Endodermal cell (in vitro differentiated cells): ENCODE measurements around the gene CAMTA1. TPM values are rescaled to one million over a fixed set of nuclear protein-coding genes. Genes with fewer than 3 reads are reported as not detected.

Experiments
- DNase-seq: peaks from one replicate; pipeline ENCODE4 v3.0.0-alpha.2; 2017
- H3K27ac ChIP-seq: 2 replicates; pipeline ENCODE4 v1.5.1; 2013; ENCODE audit warnings: mild to moderate bottlenecking, low read depth, low read length, moderate library complexity
- H3K27me3 ChIP-seq: 2 replicates; pipeline ENCODE4 v1.6.1; 2013; ENCODE audit warnings: mild to moderate bottlenecking, low read length, moderate library complexity; ENCODE audit not compliant: insufficient read depth, control insufficient read depth, poor library complexity, severe bottlenecking
- H3K36me3 ChIP-seq: 2 replicates; pipeline ENCODE4 v1.7.0; 2013; ENCODE audit warnings: mild to moderate bottlenecking, low read length, moderate library complexity; ENCODE audit not compliant: control insufficient read depth, insufficient read depth
- H3K4me1 ChIP-seq: one replicate; pipeline ENCODE4 v1.7.0; 2013; ENCODE audit warnings: low read length; ENCODE audit not compliant: control insufficient read depth, insufficient read depth
- H3K4me3 ChIP-seq: 2 replicates; pipeline ENCODE4 v1.5.1; 2013; ENCODE audit warnings: mild to moderate bottlenecking, low read length, moderate library complexity
- H3K9ac ChIP-seq: 2 replicates; pipeline ENCODE4 v1.6.1; 2013; ENCODE audit warnings: mild to moderate bottlenecking, low read length, moderate library complexity; ENCODE audit not compliant: poor library complexity, severe bottlenecking; ENCODE audit errors: extremely low read depth
- H3K9me3 ChIP-seq: 2 replicates; pipeline ENCODE4 v1.6.1; 2013; ENCODE audit warnings: mild to moderate bottlenecking, low read length, moderate library complexity; ENCODE audit not compliant: control insufficient read depth
- H3K27ac Mint-ChIP-seq: 2 replicates; pipeline ENCODE4 v1.8.0; 2020; ENCODE audit warnings: mixed read lengths
- H3K27me3 Mint-ChIP-seq: 2 replicates; pipeline ENCODE4 v1.8.0; 2021; ENCODE audit warnings: mild to moderate bottlenecking, mixed read lengths; ENCODE audit not compliant: insufficient read depth
- H3K36me3 Mint-ChIP-seq: 2 replicates; pipeline ENCODE4 v1.8.0; 2020; ENCODE audit warnings: low read depth, mixed read lengths
- H3K4me1 Mint-ChIP-seq: 2 replicates; pipeline ENCODE4 v1.8.0; 2020; ENCODE audit warnings: mixed read lengths
- H3K4me3 Mint-ChIP-seq: 2 replicates; pipeline ENCODE4 v1.8.0; 2020; ENCODE audit warnings: mild to moderate bottlenecking, moderate library complexity, mixed read lengths
- H3K9me3 Mint-ChIP-seq: 2 replicates; pipeline ENCODE4 v1.8.0; 2020; ENCODE audit warnings: mild to moderate bottlenecking, mixed read lengths
- CTCF ChIP-seq: fragments of 200-600 bp; sonication (generic); conservative IDR thresholded peaks from 2 replicates; pipeline ENCODE4 v1.5.0; 2021; ENCODE audit warnings: antibody characterized with exemption, mild to moderate bottlenecking
- WGBS, 2 experiments: methylation state at CpG; one replicate each; pipeline versions ENCODE4 v1.1.5 to v1.1.7; 2013; ENCODE audit warnings: missing lambda C conversion rate in 2 of 2, mixed read lengths in 1 of 2; ENCODE audit not compliant: insufficient coverage in 1 of 2, insufficient read length in 1 of 2; 5-methylcytosine and 5-hydroxymethylcytosine counted together
- total RNA-seq, 2 donors: library from RNA; stranded (reverse); fragmentation: NEBNext Ultra II Directional in 1 of 2; extraction: Animal tissue kit (Norgen Biotek cat#: 25700) in 1 of 2; gene quantifications; 2 replicates in 1 of 2; 3 replicates in 1 of 2; pipeline ENCODE4 v1.2.1, GENCODE V29; 2021

Gene CAMTA1
- total RNA-seq, 2 donors from 2014 or later: 123 to 137 TPM

- Mint-ChIP-seq H3K27me3 (no peaks in the 10 kb centered on the region), H3K36me3 (no peaks in the 10 kb centered on the region), H3K4me3 (no peak overlapping the region), H3K9me3 (no peaks in the 10 kb centered on the region), H3K27ac (no peak overlapping the region), H3K4me1 (no peaks in the 10 kb centered on the region)
- peak; percentile 29 for DNase-seq
- Histone ChIP-seq H3K27ac (no peak overlapping the region), H3K27me3 (no peaks in the 10 kb centered on the region), H3K9me3 (no peaks in the 10 kb centered on the region), H3K4me3 (no peak overlapping the region), H3K36me3 (no peaks in the 10 kb centered on the region), H3K9ac (no peak overlapping the region), H3K4me1 (no peaks in the 10 kb centered on the region)
- 85% methylated on average over 11 to 25 of the region's 25 CpGs for WGBS, 2 experiments
- TF ChIP-seq CTCF: no peak
Observed at GRCh38 chr1:7049913-7050625, 264.8 kb downstream of the CAMTA1 start.

GRCh38 chr1:7050751-7051665, 265.8 kb downstream of the CAMTA1 start:
- H3K4me1 Mint-ChIP-seq: no peaks in the 10 kb centered on the region
- H3K36me3 ChIP-seq: no peaks in the 10 kb centered on the region
- DNase-seq: peak; percentile 31
- H3K9ac ChIP-seq: no peak overlapping the region
- H3K27me3 ChIP-seq: no peaks in the 10 kb centered on the region
- no peaks in the 10 kb centered on the region for H3K4me1 ChIP-seq
- no peaks in the 10 kb centered on the region for H3K27me3 Mint-ChIP-seq
- H3K36me3 Mint-ChIP-seq: no peaks in the 10 kb centered on the region
- H3K9me3 ChIP-seq: no peaks in the 10 kb centered on the region
- no peak overlapping the region for H3K27ac Mint-ChIP-seq
- H3K4me3 Mint-ChIP-seq: no peak overlapping the region
- 91 to 95% methylated on average over 25 to 32 of the region's 32 CpGs for WGBS, 2 experiments
- no peak overlapping the region for H3K4me3 ChIP-seq
- no peak for TF ChIP-seq CTCF
- no peaks in the 10 kb centered on the region for H3K9me3 Mint-ChIP-seq
- no peak overlapping the region for H3K27ac ChIP-seq

GRCh38 chr1:7052701-7053100, 267.4 kb downstream of the CAMTA1 start:
- Mint-ChIP-seq H3K9me3 (no peaks in the 10 kb centered on the region), H3K4me1 (no peaks in the 10 kb centered on the region), H3K27ac (no peak overlapping the region), H3K4me3 (no peak overlapping the region), H3K27me3 (no peaks in the 10 kb centered on the region), H3K36me3 (no peaks in the 10 kb centered on the region)
- no peaks in the 10 kb centered on the region for H3K36me3 ChIP-seq
- H3K27me3 ChIP-seq: no peaks in the 10 kb centered on the region
- WGBS, 2 experiments: 87% methylated on average over 6 to 13 of the region's 13 CpGs
- H3K9ac ChIP-seq: no peak overlapping the region
- TF ChIP-seq CTCF: no peak
- DNase-seq: peak; percentile 34
- H3K9me3 ChIP-seq: no peaks in the 10 kb centered on the region
- H3K4me1 ChIP-seq: no peaks in the 10 kb centered on the region
- H3K27ac ChIP-seq: no peak overlapping the region
- H3K4me3 ChIP-seq: no peak overlapping the region
